Stimulated activated naive CD8-positive, alpha-beta T cell treated with anti-CD3 and anti-CD28 coated beads, Interleukin-15, amount 100 ng/mL, for 72 hours (primary cell): ENCODE results near the gene CTNNA2.

Experiments used
- ATAC-seq: fragments of 150-1000 bp; cut with Tn5 transposase; 2 replicates; pipeline ENCODE4 v1.10.0; 2021; ENCODE audit warnings: mild to moderate bottlenecking, moderate library complexity
- DNase-seq, 2 donors: peaks; one replicate each; pipeline ENCODE4 v3.0.0; 2021 to 2022
- H3K27ac Mint-ChIP-seq, 2 donors: one replicate each; pipeline ENCODE4 v1.8.0; 2022; ENCODE audit warnings: mild to moderate bottlenecking in 2 of 2, mixed read lengths in 2 of 2, moderate library complexity in 2 of 2
- H3K27me3 Mint-ChIP-seq: one replicate; pipeline ENCODE4 v1.8.0; 2022; ENCODE audit warnings: mixed read lengths
- H3K4me1 Mint-ChIP-seq: one replicate; pipeline ENCODE4 v1.8.0; 2022; ENCODE audit warnings: mild to moderate bottlenecking, mixed read lengths
- H3K4me3 Mint-ChIP-seq, 2 donors: one replicate each; pipeline ENCODE4 v1.8.0; 2022; ENCODE audit warnings: mild to moderate bottlenecking in 2 of 2, mixed read lengths in 2 of 2, moderate library complexity in 1 of 2
- H3K9me3 Mint-ChIP-seq, 2 donors: one replicate each; pipeline ENCODE4 v1.8.0; 2022; ENCODE audit warnings: mixed read lengths in 2 of 2

CTNNA2 gene

GRCh38 chr2:79638410-79638809 is 125.6 kb downstream of the CTNNA2 start:
- Mint-ChIP-seq H3K27ac (no peak overlapping the region), H3K4me3 (no peak overlapping the region), H3K4me1 (no peaks in the 10 kb centered on the region), H3K9me3 (peaks cover 10 to 13% of the 10 kb centered on the region in 2 donors), H3K27me3 (no peaks in the 10 kb centered on the region)
- ATAC-seq (no peak), DNase-seq (no peak)

GRCh38 chr2:79638954-79639353 is 126.1 kb downstream of the CTNNA2 start:
- ATAC-seq (no peak), DNase-seq (no peak)
- Mint-ChIP-seq H3K4me1 (no peaks in the 10 kb centered on the region), H3K4me3 (no peak overlapping the region), H3K9me3 (peaks cover 10 to 11% of the 10 kb centered on the region in 2 donors), H3K27me3 (no peaks in the 10 kb centered on the region), H3K27ac (no peak overlapping the region)

GRCh38 chr2:79640001-79640400 is 127.2 kb downstream of the CTNNA2 start:
- Mint-ChIP-seq H3K27me3 (no peaks in the 10 kb centered on the region), H3K4me1 (no peaks in the 10 kb centered on the region), H3K9me3 (peaks cover 2 to 5% of the 10 kb centered on the region in 2 donors), H3K27ac (no peak overlapping the region), H3K4me3 (no peak overlapping the region)
- ATAC-seq (no peak), DNase-seq (no peak)

- DNase-seq, result no peak
- ATAC-seq, result no peak
- Mint-ChIP-seq H3K27ac (no peak overlapping the region), H3K4me3 (no peak overlapping the region), H3K4me1 (no peaks in the 10 kb centered on the region), H3K9me3 (peaks cover 27 to 41% of the 10 kb centered on the region in 2 donors), H3K27me3 (no peaks in the 10 kb centered on the region)
Observed at GRCh38 chr2:79649531-79649930, 136.7 kb downstream of the CTNNA2 start.

- H3K27ac Mint-ChIP-seq, result no peak overlapping the region
- ATAC-seq (no peak), DNase-seq (no peak)
- H3K27me3 Mint-ChIP-seq, result no peaks in the 10 kb centered on the region
- H3K4me1 Mint-ChIP-seq, result no peaks in the 10 kb centered on the region
- no peak overlapping the region for H3K4me3 Mint-ChIP-seq
- peaks cover 12 to 17% of the 10 kb centered on the region in 2 donors for H3K9me3 Mint-ChIP-seq
Observed at GRCh38 chr2:79660557-79660956, 147.7 kb downstream of the CTNNA2 start.

- Mint-ChIP-seq H3K4me3 (no peak overlapping the region), H3K9me3 (peaks cover 12 to 17% of the 10 kb centered on the region in 2 donors), H3K4me1 (no peaks in the 10 kb centered on the region), H3K27me3 (no peaks in the 10 kb centered on the region), H3K27ac (no peak overlapping the region)
- ATAC-seq (no peak), DNase-seq (no peak)
Observed at GRCh38 chr2:79665091-79665490, 152.2 kb downstream of the CTNNA2 start.

- no peak overlapping the region for H3K27ac Mint-ChIP-seq
- no peak overlapping the region for H3K4me3 Mint-ChIP-seq
- no peaks in the 10 kb centered on the region for H3K4me1 Mint-ChIP-seq
- ATAC-seq, result no peak
- H3K9me3 Mint-ChIP-seq, result peaks cover 12 to 17% of the 10 kb centered on the region in 2 donors
- DNase-seq, result no peak
- H3K27me3 Mint-ChIP-seq, result no peaks in the 10 kb centered on the region
Observed at GRCh38 chr2:79666430-79666829, 153.6 kb downstream of the CTNNA2 start.

GRCh38 chr2:79669714-79670113 is 156.9 kb downstream of the CTNNA2 start:
- Mint-ChIP-seq H3K9me3 (peaks cover 0 to 10% of the 10 kb centered on the region in 2 donors), H3K27ac (no peak overlapping the region), H3K27me3 (no peaks in the 10 kb centered on the region), H3K4me1 (no peaks in the 10 kb centered on the region), H3K4me3 (no peak overlapping the region)
- no peak for DNase-seq
- ATAC-seq, result no peak

- ATAC-seq, result no peak
- Mint-ChIP-seq H3K27ac (no peak overlapping the region), H3K4me1 (no peaks in the 10 kb centered on the region), H3K9me3 (peaks cover 0 to 6% of the 10 kb centered on the region in 2 donors), H3K27me3 (no peaks in the 10 kb centered on the region), H3K4me3 (no peak overlapping the region)
- no peak for DNase-seq
Observed at GRCh38 chr2:79670198-79670597, 157.3 kb downstream of the CTNNA2 start.

- H3K27me3 Mint-ChIP-seq, result no peaks in the 10 kb centered on the region
- H3K4me1 Mint-ChIP-seq, result no peaks in the 10 kb centered on the region
- peaks cover 9 to 13% of the 10 kb centered on the region in 2 donors for H3K9me3 Mint-ChIP-seq
- ATAC-seq (no peak), DNase-seq (no peak)
- no peak overlapping the region for H3K27ac Mint-ChIP-seq
- no peak overlapping the region for H3K4me3 Mint-ChIP-seq
Observed at GRCh38 chr2:79686884-79687283, 174.0 kb downstream of the CTNNA2 start.

- Mint-ChIP-seq H3K27me3 (no peaks in the 10 kb centered on the region), H3K4me1 (no peaks in the 10 kb centered on the region), H3K9me3 (peaks cover 8 to 15% of the 10 kb centered on the region in 2 donors), H3K27ac (no peak overlapping the region), H3K4me3 (no peak overlapping the region)
- DNase-seq (no peak), ATAC-seq (no peak)
Observed at GRCh38 chr2:79695248-79695647, 182.4 kb downstream of the CTNNA2 start.

- no peak overlapping the region for H3K4me3 Mint-ChIP-seq
- DNase-seq, result no peak
- no peak for ATAC-seq
- no peaks in the 10 kb centered on the region for H3K4me1 Mint-ChIP-seq
- no peaks in the 10 kb centered on the region for H3K27me3 Mint-ChIP-seq
- H3K9me3 Mint-ChIP-seq, result peaks cover 8 to 10% of the 10 kb centered on the region in 2 donors
- H3K27ac Mint-ChIP-seq, result no peak overlapping the region
Observed at GRCh38 chr2:79697200-79697599, 184.3 kb downstream of the CTNNA2 start.

- Mint-ChIP-seq H3K27me3 (no peaks in the 10 kb centered on the region), H3K4me1 (no peaks in the 10 kb centered on the region), H3K27ac (no peak overlapping the region), H3K9me3 (peaks cover 0 to 11% of the 10 kb centered on the region in 2 donors), H3K4me3 (no peak overlapping the region)
- no peak for DNase-seq
- no peak for ATAC-seq
Observed at GRCh38 chr2:79700651-79701050, 187.8 kb downstream of the CTNNA2 start.

- Mint-ChIP-seq H3K4me3 (no peak overlapping the region), H3K9me3 (peaks cover 0 to 14% of the 10 kb centered on the region in 2 donors), H3K27me3 (no peaks in the 10 kb centered on the region), H3K4me1 (no peaks in the 10 kb centered on the region), H3K27ac (no peak overlapping the region)
- DNase-seq (no peak), ATAC-seq (no peak)
Observed at GRCh38 chr2:79702905-79703304, 190.1 kb downstream of the CTNNA2 start.

GRCh38 chr2:79711098-79711497 is 198.2 kb downstream of the CTNNA2 start:
- H3K9me3 Mint-ChIP-seq, result peaks cover 5 to 7% of the 10 kb centered on the region in 2 donors
- H3K27me3 Mint-ChIP-seq, result no peaks in the 10 kb centered on the region
- H3K4me1 Mint-ChIP-seq, result no peaks in the 10 kb centered on the region
- peak overlapping the region in 1 of 2 donors; percentile 12 for H3K27ac Mint-ChIP-seq
- DNase-seq (no peak), ATAC-seq (no peak)
- H3K4me3 Mint-ChIP-seq, result no peak overlapping the region

- no peaks in the 10 kb centered on the region for H3K27me3 Mint-ChIP-seq
- no peak for DNase-seq
- H3K4me3 Mint-ChIP-seq, result no peak overlapping the region
- no peak for ATAC-seq
- H3K4me1 Mint-ChIP-seq, result no peaks in the 10 kb centered on the region
- peaks cover 5 to 20% of the 10 kb centered on the region in 2 donors for H3K9me3 Mint-ChIP-seq
- H3K27ac Mint-ChIP-seq, result no peak overlapping the region
Observed at GRCh38 chr2:79713131-79713785, 200.4 kb downstream of the CTNNA2 start.

GRCh38 chr2:79714283-79714682 is 201.4 kb downstream of the CTNNA2 start:
- Mint-ChIP-seq H3K9me3 (peaks cover 5 to 20% of the 10 kb centered on the region in 2 donors), H3K27ac (no peak overlapping the region), H3K4me1 (no peaks in the 10 kb centered on the region), H3K4me3 (no peak overlapping the region), H3K27me3 (no peaks in the 10 kb centered on the region)
- ATAC-seq, result no peak
- DNase-seq, result no peak
